ENCODE measurements around the gene FAAP24. TPM values are rescaled to one million over a fixed set of nuclear protein-coding genes. Genes with fewer than 3 reads are reported as not detected.
"Not testable (repeated sequence)": the region's sequence is repeated elsewhere in the genome, so short reads cannot be mapped to it uniquely, and the experiment has no call there.

FAAP24 gene
- total and polyA plus RNA-seq, 2 donors (not counting 3 experiments of a cell fraction or from before 2014, with no cell fraction given) = 2.0 to 4.4 TPM

GRCh38 chr19:33003424-33004024, 31.5 kb downstream of the FAAP24 start:
- H4K20me1 ChIP-seq (replicated peaks; ENCODE audit: control insufficient read depth, extremely low read depth, insufficient read depth, low read length); H3K27ac ChIP-seq (ENCODE audit: insufficient read depth, low read depth, low read length); H3K9ac ChIP-seq (replicated peaks; ENCODE audit: extremely low read depth, insufficient read depth, low read length); H2AFZ ChIP-seq (ENCODE audit: low read depth, low read length); H3K36me3 ChIP-seq (ENCODE audit: control insufficient read depth in 2 of 2, extremely low read depth in 1 of 2, insufficient read depth in 2 of 2, low read length in 2 of 2); CTCF ChIA-PET; H3K4me1 ChIP-seq (ENCODE audit: control insufficient read depth, extremely low read depth, insufficient read depth, low read length); H3K27me3 ChIP-seq (ENCODE audit: control insufficient read depth in 2 of 2, insufficient read depth in 2 of 2, low read length in 2 of 2); POLR2A ChIA-PET; H3K79me2 ChIP-seq (ENCODE audit: control insufficient read depth, insufficient read depth, low read length); FAIRE-seq; intact Hi-C loops (cut with micrococcal nuclease); H3K9me1 ChIP-seq (replicated peaks; ENCODE audit: control insufficient read depth, extremely low read depth, insufficient read depth, low read length); H3K4me2 ChIP-seq (ENCODE audit: insufficient read depth, low read length); H3K9me3 ChIP-seq (replicated peaks; ENCODE audit: control insufficient read depth, insufficient read depth, low read length); dilution Hi-C loops (cut with MboI; ENCODE audit: extremely low pct_ligation_motif_present, low sequenced_read_pairs); H3K4me3 ChIP-seq (replicated peaks in 1 of 3; ENCODE audit: insufficient read depth in 1 of 3, low read depth in 1 of 3, low read length in 3 of 3); DNase-seq (ENCODE audit: low read depth, low spot score); BruUV-seq (replicated peaks): not testable (repeated sequence)

GRCh38 chr19:33005440-33005839, 33.4 kb downstream of the FAAP24 start:
- Histone ChIP-seq H3K4me1 (ENCODE audit: control insufficient read depth, extremely low read depth, insufficient read depth, low read length) (no peaks in the 10 kb centered on the region), H3K36me3 (ENCODE audit: control insufficient read depth in 2 of 2, extremely low read depth in 1 of 2, insufficient read depth in 2 of 2, low read length in 2 of 2) (no peaks in the 10 kb centered on the region), H3K79me2 (ENCODE audit: control insufficient read depth, insufficient read depth, low read length) (no peaks in the 10 kb centered on the region), H3K27me3 (ENCODE audit: control insufficient read depth in 2 of 2, insufficient read depth in 2 of 2, low read length in 2 of 2) (no peaks in the 10 kb centered on the region), H3K9ac (replicated peaks; ENCODE audit: extremely low read depth, insufficient read depth, low read length) (no peak overlapping the region), H4K20me1 (replicated peaks; ENCODE audit: control insufficient read depth, extremely low read depth, insufficient read depth, low read length) (no peaks in the 10 kb centered on the region), H3K27ac (ENCODE audit: insufficient read depth, low read depth, low read length) (no peak overlapping the region), H2AFZ (ENCODE audit: low read depth, low read length) (no peak overlapping the region), H3K9me1 (replicated peaks; ENCODE audit: control insufficient read depth, extremely low read depth, insufficient read depth, low read length) (no peaks in the 10 kb centered on the region), H3K4me2 (ENCODE audit: insufficient read depth, low read length) (no peak overlapping the region), H3K4me3 (replicated peaks in 1 of 3; ENCODE audit: insufficient read depth in 1 of 3, low read depth in 1 of 3, low read length in 3 of 3) (no peak overlapping the region), H3K9me3 (replicated peaks; ENCODE audit: control insufficient read depth, insufficient read depth, low read length) (no peaks in the 10 kb centered on the region)
- ChIA-PET POLR2A (no interaction called here), CTCF (no interaction called here)
- no TSS peak for BruUV-seq (replicated peaks)
- no peak for DNase-seq (ENCODE audit: low read depth, low spot score)
- TF ChIP-seq, protein P1, sequence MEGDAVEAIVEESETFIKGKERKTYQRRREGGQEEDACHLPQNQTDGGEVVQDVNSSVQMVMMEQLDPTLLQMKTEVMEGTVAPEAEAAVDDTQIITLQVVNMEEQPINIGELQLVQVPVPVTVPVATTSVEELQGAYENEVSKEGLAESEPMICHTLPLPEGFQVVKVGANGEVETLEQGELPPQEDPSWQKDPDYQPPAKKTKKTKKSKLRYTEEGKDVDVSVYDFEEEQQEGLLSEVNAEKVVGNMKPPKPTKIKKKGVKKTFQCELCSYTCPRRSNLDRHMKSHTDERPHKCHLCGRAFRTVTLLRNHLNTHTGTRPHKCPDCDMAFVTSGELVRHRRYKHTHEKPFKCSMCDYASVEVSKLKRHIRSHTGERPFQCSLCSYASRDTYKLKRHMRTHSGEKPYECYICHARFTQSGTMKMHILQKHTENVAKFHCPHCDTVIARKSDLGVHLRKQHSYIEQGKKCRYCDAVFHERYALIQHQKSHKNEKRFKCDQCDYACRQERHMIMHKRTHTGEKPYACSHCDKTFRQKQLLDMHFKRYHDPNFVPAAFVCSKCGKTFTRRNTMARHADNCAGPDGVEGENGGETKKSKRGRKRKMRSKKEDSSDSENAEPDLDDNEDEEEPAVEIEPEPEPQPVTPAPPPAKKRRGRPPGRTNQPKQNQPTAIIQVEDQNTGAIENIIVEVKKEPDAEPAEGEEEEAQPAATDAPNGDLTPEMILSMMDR (IDR thresholded peaks at IDR 0.05; ENCODE audit: extremely low read depth in 1 of 2, insufficient read depth in 1 of 2, low read depth in 1 of 2, low read length in 2 of 2) = no peak
- TF ChIP-seq MYC (IDR thresholded peaks at IDR 0.05; ENCODE audit: low read depth, low read length) (no peak), POLR2AphosphoS5 (IDR thresholded peaks at IDR 0.05; ENCODE audit: insufficient read depth, low read depth, low read length) (no peak), FOS (IDR thresholded peaks at IDR 0.05; ENCODE audit: borderline replicate concordance, insufficient read depth, low read length) (no peak), JUN (IDR thresholded peaks at IDR 0.05; ENCODE audit: borderline replicate concordance, insufficient read depth, insufficient read length, low read depth) (no peak), EZH2 (IDR thresholded peaks at IDR 0.05; ENCODE audit: borderline replicate concordance, low read depth, low read length, severe bottlenecking) (no peak), MAX (IDR thresholded peaks at IDR 0.05; ENCODE audit: insufficient read depth, insufficient read length) (no peak)
- no peak for FAIRE-seq
- intact Hi-C loops (cut with micrococcal nuclease) (no loop called here), dilution Hi-C loops (cut with MboI; ENCODE audit: extremely low pct_ligation_motif_present, low sequenced_read_pairs) (no loop called here)

Measured in endothelial cell of umbilical vein (primary cell).